Measurements from ENCODE around the gene NUBP1.

Gene NUBP1

DNA sequence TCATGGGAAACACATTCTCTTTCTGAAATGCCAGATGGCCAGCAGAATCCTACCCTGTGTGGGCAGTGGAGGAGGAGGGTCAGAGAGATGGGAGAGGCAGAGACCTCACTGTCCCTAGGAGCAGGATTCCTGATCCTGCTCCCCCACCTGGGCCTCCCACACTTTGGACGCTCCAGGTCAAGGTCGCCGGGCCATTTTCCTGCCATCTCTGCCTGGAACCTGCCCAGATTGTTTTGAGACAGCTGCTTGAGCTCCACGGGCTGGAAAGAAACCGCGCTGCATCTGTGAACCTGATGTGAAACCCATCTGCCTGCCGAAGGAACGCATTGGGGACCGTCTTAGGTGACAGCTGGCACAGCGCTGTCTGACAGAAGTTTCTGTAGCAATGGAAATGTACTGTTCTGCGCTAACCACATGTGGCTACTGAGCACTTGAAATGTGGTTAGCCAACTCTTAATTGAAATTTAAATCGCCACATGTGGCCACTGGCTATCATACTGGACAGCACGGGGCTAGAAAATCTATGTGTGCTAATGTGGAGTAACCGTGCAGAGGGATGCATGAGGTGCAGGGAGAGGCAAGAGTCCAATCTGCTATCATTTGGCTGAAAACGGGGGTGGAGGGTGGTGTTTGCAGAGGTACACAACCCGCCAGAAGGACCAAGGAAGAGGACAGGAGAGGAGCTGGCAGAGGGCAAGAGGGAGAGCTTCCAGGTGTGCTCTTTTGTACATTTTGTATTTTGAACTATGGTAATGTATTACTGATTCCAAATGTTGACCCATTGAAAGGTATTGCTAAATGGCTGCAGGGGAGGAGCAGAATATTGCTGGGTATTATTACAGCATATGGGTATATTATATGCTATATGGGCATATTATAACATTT lies 15.4 kb upstream of the NUBP1 start:
- H3K4me3 ChIP-seq (replicated peaks; ENCODE audit: insufficient read depth, low read length): no peak overlapping the region
- H3K27ac ChIP-seq (replicated peaks): no peak overlapping the region
- H3K27me3 ChIP-seq (ENCODE audit: insufficient read depth, poor library complexity, severe bottlenecking): no peaks in the 10 kb centered on the region
- TF ChIP-seq SPI1 (IDR thresholded peaks at IDR 0.05; ENCODE audit: borderline replicate concordance, low read depth) (no peak), CTCF (IDR thresholded peaks at IDR 0.05; ENCODE audit: insufficient read depth, low read length) (no peak), GABPA (IDR thresholded peaks at IDR 0.05; ENCODE audit: low read depth) (no peak), POLR2AphosphoS5 (IDR thresholded peaks at IDR 0.05; ENCODE audit: low read depth) (no peak), REST (IDR thresholded peaks at IDR 0.05; ENCODE audit: insufficient replicate concordance, low read depth) (no peak)
- DNase-seq (ENCODE audit: low read depth in 1 of 2, low spot score in 1 of 2): no peak

DNA sequence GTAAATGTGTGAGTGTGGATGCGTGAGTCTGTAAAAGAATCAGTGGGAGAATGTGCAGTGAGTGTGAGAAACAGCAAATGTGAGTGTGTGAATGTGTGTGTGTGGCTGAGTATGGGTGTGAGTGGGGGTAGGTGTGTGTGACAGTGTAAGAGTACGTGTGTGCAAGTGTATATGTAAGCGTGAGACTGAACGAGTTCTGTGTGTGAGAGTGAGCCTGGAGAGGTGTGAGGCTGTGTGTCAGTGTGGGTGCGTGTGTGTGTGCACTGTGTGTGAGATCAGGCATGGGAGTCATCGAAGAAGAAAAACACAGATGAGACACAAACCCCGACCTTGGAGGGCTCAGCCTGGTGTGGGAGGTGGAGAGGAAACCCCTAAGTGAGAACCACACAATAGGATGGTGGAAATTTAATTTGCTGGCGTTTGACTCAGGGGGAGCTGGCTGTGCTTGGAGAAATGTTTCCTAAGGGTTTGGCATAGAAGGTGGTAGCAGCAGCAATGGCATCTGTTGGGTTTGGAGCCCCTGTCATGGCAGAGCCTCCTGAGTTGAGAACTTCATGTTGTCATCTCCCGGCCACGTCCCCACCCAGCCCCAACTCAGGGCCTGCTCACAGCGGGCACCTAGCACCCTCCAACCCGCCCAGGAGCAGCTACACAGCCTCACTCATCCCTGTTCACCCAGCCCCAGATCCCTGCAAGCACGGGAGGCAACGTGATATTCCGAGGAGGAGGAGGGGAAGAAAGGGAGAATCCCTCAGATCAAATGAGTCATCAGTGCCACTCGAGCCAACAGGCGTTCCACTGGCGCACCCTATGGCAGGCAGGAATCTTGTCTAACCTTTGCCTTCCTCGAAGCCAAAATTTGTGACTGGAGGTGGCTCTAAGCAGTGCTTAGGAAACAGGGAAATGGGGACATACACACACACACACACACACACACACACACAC lies 14.3 kb upstream of the NUBP1 start:
- DNase-seq (ENCODE audit: low read depth in 1 of 2, low spot score in 1 of 2): no peak
- no peak overlapping the region for H3K27ac ChIP-seq (replicated peaks)
- H3K27me3 ChIP-seq (ENCODE audit: insufficient read depth, poor library complexity, severe bottlenecking): no peaks in the 10 kb centered on the region
- no peak overlapping the region for H3K4me3 ChIP-seq (replicated peaks; ENCODE audit: insufficient read depth, low read length)
- TF ChIP-seq REST (IDR thresholded peaks at IDR 0.05; ENCODE audit: insufficient replicate concordance, low read depth): no peak
- TF ChIP-seq POLR2AphosphoS5 (IDR thresholded peaks at IDR 0.05; ENCODE audit: low read depth): no peak
- no peak for TF ChIP-seq CTCF (IDR thresholded peaks at IDR 0.05; ENCODE audit: insufficient read depth, low read length)
- no peak for TF ChIP-seq SPI1 (IDR thresholded peaks at IDR 0.05; ENCODE audit: borderline replicate concordance, low read depth)
- no peak for TF ChIP-seq GABPA (IDR thresholded peaks at IDR 0.05; ENCODE audit: low read depth)

DNA sequence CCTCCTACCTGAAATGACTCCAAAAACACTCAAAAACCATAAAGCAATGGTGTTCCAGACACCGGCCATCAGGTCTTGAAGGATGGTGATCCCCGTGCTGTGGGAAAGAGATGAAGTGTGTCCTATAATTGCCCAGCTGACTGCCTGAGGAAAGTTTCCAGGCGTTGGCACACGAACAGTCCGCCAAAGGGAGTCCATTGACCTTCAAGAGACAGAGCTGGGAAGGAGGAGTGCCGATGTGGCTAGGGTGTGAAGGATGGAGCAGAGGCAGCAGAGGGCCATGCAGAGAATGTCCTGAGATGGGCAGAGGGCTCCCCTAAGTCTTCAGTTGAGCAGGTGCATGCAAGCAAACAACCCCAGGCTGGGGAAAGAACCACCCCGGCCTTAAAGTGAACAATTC lies 11.9 kb upstream of the NUBP1 start:
- no peak for TF ChIP-seq SPI1 (IDR thresholded peaks at IDR 0.05; ENCODE audit: borderline replicate concordance, low read depth)
- TF ChIP-seq GABPA (IDR thresholded peaks at IDR 0.05; ENCODE audit: low read depth): no peak
- no peak for TF ChIP-seq POLR2AphosphoS5 (IDR thresholded peaks at IDR 0.05; ENCODE audit: low read depth)
- TF ChIP-seq CTCF (IDR thresholded peaks at IDR 0.05; ENCODE audit: insufficient read depth, low read length): no peak
- no peak for TF ChIP-seq REST (IDR thresholded peaks at IDR 0.05; ENCODE audit: insufficient replicate concordance, low read depth)
- no peak overlapping the region for H3K27ac ChIP-seq (replicated peaks)

More for the DNA sequence above, 11.9 kb upstream of the NUBP1 start:
- no peak overlapping the region for H3K4me3 ChIP-seq (replicated peaks; ENCODE audit: insufficient read depth, low read length)
- H3K27me3 ChIP-seq (ENCODE audit: insufficient read depth, poor library complexity, severe bottlenecking): no peaks in the 10 kb centered on the region
- no peak for DNase-seq (ENCODE audit: low read depth in 1 of 2, low spot score in 1 of 2)
